Measurements from ENCODE around the gene AUNIP.

DNA sequence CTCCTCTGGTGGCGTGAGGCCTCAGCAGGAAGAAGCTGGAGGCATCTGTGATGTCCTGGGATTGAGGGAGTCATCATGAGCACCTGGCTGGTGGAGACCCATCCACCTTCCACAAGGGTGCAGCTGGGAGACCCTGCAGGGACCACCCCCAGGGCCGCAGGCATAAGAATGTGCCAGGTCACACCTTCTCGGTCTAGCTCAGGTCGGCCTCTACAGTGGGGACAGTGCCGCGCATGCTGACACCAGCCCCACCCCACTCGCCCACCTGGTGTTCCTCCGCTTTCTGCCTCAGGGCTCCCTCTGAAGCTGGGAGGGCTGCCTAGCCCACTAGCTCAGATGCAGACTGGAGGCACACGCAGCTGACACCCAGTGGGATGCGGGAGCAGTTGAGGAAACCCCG, 22.0 kb upstream of the AUNIP start:
- TF ChIP-seq, protein P1, sequence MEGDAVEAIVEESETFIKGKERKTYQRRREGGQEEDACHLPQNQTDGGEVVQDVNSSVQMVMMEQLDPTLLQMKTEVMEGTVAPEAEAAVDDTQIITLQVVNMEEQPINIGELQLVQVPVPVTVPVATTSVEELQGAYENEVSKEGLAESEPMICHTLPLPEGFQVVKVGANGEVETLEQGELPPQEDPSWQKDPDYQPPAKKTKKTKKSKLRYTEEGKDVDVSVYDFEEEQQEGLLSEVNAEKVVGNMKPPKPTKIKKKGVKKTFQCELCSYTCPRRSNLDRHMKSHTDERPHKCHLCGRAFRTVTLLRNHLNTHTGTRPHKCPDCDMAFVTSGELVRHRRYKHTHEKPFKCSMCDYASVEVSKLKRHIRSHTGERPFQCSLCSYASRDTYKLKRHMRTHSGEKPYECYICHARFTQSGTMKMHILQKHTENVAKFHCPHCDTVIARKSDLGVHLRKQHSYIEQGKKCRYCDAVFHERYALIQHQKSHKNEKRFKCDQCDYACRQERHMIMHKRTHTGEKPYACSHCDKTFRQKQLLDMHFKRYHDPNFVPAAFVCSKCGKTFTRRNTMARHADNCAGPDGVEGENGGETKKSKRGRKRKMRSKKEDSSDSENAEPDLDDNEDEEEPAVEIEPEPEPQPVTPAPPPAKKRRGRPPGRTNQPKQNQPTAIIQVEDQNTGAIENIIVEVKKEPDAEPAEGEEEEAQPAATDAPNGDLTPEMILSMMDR (IDR thresholded peaks at IDR 0.05; ENCODE audit: insufficient read depth, low read length) = no peak
- no peak for TF ChIP-seq POLR2AphosphoS5 (IDR thresholded peaks at IDR 0.05; ENCODE audit: low read depth)
- TF ChIP-seq, protein P2, sequence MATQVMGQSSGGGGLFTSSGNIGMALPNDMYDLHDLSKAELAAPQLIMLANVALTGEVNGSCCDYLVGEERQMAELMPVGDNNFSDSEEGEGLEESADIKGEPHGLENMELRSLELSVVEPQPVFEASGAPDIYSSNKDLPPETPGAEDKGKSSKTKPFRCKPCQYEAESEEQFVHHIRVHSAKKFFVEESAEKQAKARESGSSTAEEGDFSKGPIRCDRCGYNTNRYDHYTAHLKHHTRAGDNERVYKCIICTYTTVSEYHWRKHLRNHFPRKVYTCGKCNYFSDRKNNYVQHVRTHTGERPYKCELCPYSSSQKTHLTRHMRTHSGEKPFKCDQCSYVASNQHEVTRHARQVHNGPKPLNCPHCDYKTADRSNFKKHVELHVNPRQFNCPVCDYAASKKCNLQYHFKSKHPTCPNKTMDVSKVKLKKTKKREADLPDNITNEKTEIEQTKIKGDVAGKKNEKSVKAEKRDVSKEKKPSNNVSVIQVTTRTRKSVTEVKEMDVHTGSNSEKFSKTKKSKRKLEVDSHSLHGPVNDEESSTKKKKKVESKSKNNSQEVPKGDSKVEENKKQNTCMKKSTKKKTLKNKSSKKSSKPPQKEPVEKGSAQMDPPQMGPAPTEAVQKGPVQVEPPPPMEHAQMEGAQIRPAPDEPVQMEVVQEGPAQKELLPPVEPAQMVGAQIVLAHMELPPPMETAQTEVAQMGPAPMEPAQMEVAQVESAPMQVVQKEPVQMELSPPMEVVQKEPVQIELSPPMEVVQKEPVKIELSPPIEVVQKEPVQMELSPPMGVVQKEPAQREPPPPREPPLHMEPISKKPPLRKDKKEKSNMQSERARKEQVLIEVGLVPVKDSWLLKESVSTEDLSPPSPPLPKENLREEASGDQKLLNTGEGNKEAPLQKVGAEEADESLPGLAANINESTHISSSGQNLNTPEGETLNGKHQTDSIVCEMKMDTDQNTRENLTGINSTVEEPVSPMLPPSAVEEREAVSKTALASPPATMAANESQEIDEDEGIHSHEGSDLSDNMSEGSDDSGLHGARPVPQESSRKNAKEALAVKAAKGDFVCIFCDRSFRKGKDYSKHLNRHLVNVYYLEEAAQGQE (IDR thresholded peaks at IDR 0.05; ENCODE audit: insufficient replicate concordance, low read depth) = no peak
- no peak for TF ChIP-seq GABPA (IDR thresholded peaks at IDR 0.05; ENCODE audit: low read depth)
- TF ChIP-seq SPI1 (IDR thresholded peaks at IDR 0.05; ENCODE audit: borderline replicate concordance, low read depth) = no peak
